GM18870 (cell line): Measurements from ENCODE around the gene ITGB4.

Experiments
- ATAC-seq: cut with Tn5 transposase; IDR thresholded peaks from one replicate; pipeline ENCODE4 v1.9.1; 2021; ENCODE audit warnings: moderate library complexity; ENCODE audit not compliant: unreplicated experiment

ITGB4 gene

GRCh38 chr17:75730065-75730464 lies 8.8 kb downstream of the ITGB4 start:
- ATAC-seq, result no peak

- ATAC-seq, result no peak
These were observed 9.9 kb downstream of the ITGB4 start for GRCh38 chr17:75731086-75731715.

- ATAC-seq, result no peak
These were observed 10.6 kb downstream of the ITGB4 start for GRCh38 chr17:75731716-75732498.

GRCh38 chr17:75733471-75733870 lies 12.2 kb downstream of the ITGB4 start:
- ATAC-seq, result no peak

GRCh38 chr17:75734674-75735294 lies 13.5 kb downstream of the ITGB4 start:
- ATAC-seq, result no peak

GRCh38 chr17:75736173-75736835 lies 15.0 kb downstream of the ITGB4 start:
- ATAC-seq, result no peak

GRCh38 chr17:75737133-75737962 lies 16.1 kb downstream of the ITGB4 start:
- no peak for ATAC-seq

DNA sequence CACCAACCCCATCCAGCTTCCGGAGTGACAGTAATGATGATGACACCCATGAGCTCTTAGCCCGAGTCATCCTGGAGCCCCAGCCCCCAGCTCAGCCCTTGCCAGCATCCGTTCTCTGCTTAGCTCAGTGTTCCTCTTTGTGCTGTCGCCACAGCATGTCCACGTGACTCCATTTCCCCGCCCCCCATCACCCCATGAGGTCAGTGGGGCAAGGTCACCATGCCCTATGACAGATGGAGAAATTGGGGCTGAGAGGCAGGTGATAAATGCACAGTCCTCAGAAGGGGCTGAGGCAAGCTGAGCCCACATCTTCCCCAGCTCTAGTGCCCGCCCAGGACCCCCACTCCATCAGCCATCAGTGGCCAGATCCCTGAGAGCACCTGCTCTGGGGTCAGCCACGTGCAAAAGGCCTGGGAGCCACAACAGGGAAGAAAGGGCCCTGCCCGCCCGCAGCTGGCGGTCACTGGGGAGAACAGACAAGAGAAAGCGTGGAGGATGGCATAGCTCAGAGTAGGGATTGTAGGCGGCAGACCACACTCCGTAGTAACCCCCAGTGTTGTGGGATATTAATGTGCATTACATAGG lies 17.1 kb downstream of the ITGB4 start:
- ATAC-seq, result no peak

GRCh38 chr17:75739174-75739573 lies 17.9 kb downstream of the ITGB4 start:
- ATAC-seq, result no peak

GRCh38 chr17:75739801-75740200 lies 18.5 kb downstream of the ITGB4 start:
- ATAC-seq, result no peak

GRCh38 chr17:75740215-75740614 lies 19.0 kb downstream of the ITGB4 start:
- no peak for ATAC-seq

- ATAC-seq, result no peak
These were observed 19.4 kb downstream of the ITGB4 start for GRCh38 chr17:75740631-75741077.

DNA sequence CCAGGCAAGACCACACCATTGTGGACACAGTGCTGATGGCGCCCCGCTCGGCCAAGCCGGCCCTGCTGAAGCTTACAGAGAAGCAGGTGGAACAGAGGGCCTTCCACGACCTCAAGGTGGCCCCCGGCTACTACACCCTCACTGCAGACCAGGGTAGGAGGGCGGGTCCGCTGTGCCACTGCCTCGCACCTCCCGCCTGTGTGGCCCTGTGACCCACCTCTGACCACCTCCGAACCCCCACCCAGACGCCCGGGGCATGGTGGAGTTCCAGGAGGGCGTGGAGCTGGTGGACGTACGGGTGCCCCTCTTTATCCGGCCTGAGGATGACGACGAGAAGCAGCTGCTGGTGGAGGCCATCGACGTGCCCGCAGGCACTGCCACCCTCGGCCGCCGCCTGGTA lies 21.1 kb downstream of the ITGB4 start:
- ATAC-seq, result no peak

DNA sequence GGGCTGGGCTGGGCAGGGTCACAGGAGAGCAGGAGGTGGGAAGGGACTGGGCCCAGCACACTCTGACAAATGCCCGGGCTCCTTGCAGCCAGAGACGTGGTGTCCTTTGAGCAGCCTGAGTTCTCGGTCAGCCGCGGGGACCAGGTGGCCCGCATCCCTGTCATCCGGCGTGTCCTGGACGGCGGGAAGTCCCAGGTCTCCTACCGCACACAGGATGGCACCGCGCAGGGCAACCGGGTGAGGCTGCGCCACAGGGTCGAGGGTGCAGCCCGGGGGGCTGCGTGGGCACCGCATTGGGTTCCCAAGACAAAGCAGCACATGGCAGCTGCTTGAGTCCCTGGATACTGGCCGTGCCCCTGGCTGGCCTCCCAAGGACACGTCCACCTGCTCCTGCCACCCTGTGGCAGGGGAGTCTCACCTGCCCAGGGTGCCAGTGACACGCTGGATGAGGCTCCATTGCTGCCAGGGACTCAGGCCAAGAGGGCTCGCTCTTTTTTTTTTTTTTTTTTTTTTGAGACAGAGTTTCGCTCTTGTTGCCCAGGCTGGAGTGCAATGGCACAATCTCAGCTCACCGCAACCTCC lies 22.5 kb downstream of the ITGB4 start:
- ATAC-seq, result no peak

GRCh38 chr17:75748706-75749105 lies 27.4 kb downstream of the ITGB4 start:
- no peak for ATAC-seq

DNA sequence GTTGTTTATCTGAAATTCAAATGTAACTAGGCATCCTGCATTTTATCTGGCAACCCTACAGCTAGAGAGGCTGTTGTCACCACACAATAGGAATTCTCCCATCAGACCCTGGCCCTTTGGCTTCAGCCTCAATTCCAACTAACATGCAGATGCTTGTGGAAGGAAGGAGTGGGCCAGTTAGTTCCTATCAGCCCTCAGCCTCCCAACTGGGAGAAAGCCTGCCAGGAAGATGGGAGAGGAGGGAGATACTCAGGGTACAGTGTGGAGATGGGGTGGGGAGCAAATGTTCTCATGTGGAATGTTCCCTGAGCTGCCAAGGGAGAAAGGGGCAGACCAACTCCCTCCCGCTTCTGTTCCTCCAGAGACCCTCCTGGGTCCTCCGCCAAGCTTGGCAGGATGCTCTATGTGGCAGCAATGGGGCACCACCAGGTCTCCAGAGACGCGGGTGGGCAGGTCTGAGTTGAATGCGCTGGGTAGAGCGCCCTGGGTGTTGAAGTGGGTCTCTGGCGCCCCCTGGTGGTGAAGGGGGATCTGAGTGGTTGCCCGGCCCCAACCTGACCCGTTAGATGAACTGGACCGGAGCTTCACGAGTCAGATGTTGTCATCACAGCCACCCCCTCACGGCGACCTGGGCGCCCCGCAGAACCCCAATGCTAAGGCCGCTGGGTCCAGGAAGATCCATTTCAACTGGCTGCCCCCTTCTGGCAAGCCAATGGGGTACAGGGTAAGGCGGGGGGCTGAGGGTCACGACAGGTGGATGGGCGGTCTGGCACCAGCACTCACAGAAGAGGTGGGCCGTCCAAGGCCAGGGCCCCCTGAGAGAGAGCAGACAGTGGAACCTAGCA lies 28.5 kb downstream of the ITGB4 start:
- no peak for ATAC-seq

GRCh38 chr17:75750661-75751423 lies 29.6 kb downstream of the ITGB4 start:
- ATAC-seq, result no peak

GRCh38 chr17:75751676-75752404 lies 30.6 kb downstream of the ITGB4 start:
- no peak for ATAC-seq
